NCI-H146 treated with DMSO at 0.1 percent for 48 hours (cell line): ENCODE results near the gene HOXC11.

ENCODE experiments used
- DNase-seq: peaks from one replicate; lab custom pipeline; 2025; ENCODE audit not compliant: unreplicated experiment; lab: John Stamatoyannopoulos, UW

The HOXC11 gene

DNA sequence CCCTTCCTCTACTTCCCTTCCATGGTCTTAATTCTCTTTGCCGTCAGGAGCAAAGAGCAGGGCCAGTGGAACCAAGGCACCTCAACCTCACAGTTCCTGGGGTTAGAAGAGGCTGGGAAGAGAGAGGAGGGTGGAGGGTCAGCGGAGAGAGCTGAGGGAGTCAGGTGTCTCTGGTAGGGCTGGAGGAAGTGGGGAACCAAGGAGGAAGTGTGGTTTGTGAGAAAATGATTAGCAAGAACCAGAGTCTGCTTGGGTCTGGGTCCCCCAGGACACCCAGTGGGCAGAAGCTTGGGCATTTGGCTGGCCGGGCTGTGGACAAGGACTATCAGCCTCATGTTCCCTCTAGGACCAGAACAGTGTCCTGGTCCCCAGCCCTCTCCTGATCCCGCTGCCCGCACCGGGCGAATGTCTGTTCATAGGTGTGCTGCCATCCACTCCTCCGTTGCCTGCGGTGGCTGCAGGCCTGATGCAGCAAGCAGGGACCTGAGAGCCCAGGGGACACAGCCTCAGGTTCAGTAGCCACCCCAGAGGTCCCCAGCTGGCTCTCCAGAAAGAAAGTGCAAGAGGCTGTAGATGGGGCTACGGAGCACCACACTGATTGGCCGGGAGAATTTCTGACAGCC lies 15.9 kb upstream of the HOXC11 start:
- no peak for DNase-seq

DNA sequence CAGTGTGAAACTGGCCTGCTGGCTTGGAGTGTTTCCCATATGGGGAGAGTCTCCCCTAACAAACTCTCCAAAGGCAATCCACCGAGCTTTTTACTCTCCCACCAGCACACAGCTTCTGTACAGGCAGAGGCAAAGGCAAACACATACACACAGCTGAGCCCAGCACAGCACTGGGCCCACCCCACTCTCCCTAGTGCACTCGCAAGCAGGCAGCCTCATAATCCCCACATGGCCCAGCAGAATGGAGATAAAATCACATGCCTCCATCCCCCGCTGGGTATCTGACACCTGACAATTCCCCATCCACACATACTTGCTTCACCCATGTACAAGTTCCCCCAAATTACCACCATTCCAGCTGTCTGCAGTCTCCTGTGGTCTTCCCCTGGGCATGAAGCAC lies 14.8 kb upstream of the HOXC11 start:
- no peak for DNase-seq

DNA sequence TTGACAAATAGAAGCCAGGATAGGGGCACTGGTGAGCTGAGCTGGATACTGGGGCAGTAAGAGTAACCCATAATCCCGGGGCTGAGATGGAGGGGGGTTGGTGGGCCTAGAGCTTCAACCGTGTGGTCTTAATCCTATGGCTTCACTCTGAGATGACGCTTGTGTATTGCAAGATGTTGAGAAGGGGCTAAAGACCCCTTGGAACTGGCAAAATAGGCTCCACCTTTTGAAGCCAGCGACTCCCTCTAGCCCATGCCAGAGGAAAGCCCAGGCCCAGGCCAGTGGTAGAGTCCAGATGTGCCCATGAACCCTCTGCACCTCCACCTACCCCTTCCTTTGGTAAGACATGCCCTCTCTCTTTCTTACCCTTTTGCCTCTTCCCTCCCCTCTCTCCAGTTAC lies 13.6 kb upstream of the HOXC11 start:
- no peak for DNase-seq

DNA sequence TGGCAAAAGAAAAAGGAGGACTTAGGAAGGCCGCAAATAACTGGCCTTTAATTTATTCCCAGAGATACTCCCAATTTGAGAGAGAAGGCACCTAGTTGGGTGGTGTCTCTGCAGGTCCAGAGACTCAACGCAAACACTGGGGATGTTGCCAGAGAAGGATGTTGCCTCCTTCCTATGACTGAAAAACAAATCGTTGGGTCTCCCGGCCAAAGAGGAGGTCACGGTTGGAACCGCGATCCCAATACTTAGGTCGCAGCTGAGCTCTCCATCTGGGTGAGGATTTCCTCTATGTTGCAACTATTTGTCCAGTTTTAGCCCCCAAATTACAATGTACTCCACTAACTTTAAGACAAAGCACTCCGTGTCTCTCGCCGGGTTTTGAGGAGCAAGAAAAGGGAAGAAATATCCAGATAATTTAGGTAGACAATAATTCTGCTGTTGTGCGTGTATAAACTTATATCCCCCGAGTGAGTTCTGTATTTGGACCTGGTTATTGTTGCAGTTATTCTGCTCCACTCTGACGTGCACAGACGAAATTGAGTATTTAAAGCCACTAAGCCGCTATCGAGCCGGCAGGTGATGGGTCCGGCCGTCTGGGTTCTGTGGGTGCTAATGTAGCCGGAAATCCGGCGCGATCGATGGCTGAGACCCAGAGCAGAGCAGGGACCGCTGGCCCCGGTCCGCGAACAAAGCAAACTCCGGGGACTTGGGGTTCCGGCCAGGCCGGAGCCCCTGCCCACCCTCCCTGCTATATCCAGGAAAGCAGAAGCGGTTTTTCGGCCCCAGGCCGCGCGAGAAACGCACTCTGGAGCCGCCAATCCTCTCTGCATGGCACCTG lies 12.5 kb upstream of the HOXC11 start:
- DNase-seq: no peak

DNA sequence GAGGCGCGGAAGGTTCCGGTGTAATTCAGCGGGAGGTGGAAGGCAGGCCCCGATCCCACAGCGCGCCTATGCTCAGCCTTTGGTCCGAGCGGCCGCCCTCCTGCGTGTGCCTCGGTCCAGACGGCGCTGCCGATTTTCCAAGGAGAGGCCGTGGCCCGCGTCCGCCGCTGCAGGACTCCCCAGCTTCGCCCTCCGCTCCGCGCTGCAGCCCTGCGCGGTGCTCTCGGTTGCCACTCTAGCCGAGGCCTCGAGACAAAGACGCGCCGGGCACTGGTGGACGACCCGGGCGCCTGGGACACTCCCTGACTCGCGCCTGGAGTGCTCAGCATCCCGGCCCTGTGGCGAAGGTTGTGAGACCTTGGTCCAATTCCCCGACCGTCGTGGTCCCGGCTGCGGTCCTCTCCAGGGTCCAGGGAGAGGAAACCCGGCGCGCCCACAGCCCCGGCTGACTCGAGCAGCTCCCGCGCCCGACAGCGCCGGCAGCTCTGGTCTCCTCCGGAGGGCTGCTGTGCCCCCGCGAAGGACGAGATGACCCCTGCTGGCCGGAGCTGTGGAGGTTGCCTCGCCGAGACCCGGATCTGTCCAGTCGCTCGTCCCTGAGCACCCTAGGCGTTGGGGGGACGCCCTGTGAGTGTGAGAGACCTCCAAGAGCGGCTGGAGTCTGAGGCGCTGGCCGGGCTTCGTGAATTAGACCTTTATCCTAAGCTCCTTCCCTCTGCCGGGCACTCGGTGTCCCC lies 11.7 kb upstream of the HOXC11 start:
- DNase-seq: no peak

DNA sequence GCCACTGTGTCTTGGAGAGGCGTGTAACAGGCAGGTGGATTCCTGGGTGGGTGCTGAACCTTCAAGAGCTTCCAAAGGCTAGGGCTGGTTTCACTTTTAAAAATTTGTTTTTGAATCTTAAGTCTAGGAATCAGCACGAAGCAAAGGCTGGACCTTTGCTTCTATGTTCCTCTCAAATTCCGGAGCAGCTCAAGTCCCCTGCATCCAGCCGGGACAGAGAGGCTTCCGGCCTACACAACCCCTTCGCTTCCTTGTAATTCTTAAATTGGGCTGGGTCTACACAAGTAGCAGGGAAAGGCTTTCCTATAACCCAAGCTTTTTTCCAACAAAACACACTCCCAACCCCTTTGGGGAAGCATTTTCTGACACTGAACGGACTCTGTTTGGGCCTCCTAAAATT lies 9.9 kb upstream of the HOXC11 start:
- DNase-seq: no peak

DNA sequence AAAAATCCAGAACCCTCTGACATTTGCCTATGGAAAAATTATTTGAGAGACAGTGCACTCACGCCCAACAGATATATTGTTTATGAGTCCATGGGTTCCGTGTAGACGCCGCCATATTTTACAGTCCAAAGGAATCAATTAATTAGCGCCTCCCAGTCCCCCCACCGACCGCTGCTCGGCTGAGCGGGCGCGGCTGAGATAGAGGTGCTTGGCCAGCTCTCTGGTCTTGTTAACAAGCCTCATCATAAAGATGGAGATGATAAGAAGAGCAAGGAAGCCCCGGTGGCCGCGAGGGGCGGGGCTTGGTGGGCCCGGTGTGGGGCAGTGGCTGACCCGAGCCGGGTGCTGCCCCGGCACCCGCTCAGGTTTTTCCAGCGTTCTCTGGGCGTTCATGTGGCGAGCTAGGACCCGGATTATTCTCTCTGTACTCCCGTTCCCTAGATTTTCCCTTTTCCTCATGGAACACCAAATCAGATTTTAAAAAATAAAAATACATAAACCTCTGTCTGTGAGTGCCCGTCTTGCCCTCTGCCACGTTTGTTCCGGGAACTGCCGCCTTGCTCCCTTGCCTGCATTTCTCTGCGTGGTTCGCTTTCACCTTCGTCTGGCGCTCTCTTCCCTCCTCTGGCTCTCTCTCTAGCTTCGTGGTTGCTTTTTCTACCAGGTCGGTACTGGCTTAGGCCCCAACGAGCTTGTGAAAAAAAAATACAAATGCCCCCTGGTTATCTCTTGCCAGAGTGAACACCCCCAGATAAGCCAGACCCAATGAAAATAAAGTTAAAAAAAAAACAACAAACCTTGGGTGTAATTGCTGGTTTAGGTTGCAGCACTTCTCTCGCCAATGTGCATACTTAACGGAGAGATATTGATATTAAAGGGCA lies 9.3 kb upstream of the HOXC11 start:
- DNase-seq: no peak

DNA sequence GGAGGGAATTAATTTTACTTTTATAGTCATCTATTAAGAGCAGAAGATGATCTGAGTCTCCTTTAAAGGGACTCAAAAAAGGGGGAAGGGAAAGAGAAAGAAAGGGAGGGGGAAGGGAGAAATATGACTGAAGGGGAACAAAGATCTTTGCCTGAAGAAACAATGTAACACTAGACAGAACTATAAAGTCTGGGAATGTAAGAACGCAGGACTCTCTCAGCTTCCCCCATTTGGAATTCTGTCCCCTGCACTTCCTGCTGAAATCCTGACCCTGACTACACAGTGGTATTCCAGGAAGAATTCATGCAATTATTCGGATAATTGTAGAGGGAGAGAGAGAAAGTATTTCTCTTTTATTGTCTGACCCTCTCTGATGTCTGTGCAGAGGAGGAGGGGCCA lies 8.6 kb upstream of the HOXC11 start:
- DNase-seq: no peak

DNA sequence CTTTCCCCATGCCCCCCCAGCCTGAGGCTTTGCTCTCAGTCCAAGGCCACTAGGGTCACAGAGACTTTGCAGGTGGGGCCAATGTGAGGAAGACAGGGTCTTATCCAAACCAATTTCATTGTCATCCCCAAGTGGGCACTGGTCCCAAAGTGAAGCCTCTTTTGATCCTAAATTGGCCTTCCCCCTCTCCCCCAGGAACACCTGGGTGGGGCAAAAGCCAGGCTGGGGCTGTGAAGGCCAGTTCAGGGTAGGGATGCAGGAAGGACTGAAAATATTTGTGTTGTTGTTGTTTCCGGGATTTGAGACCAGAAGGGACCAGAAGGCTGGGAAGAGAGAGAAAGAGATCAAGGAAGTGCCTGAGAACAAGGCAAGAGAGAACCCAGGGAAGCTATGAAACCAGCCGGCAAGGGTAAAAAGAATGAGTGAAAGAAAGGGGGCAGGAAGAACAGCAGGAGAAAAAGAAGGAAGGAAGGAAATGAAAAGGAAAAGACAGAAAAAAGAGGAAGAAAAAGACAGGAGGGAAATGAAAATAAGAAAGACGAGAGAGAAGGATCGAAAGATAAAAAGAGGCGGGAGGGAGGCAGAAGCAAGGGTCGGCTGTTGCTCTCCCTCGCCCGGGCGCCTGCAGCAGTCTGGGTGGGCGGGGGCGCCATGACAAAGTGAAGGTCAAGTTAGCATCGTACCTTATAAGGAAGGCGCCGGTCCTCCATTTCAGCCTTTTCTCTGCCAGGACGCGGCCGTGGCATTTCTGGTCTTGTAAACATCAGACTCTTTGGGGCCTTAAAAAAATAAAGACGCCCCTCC lies 7.4 kb upstream of the HOXC11 start:
- no peak for DNase-seq

DNA sequence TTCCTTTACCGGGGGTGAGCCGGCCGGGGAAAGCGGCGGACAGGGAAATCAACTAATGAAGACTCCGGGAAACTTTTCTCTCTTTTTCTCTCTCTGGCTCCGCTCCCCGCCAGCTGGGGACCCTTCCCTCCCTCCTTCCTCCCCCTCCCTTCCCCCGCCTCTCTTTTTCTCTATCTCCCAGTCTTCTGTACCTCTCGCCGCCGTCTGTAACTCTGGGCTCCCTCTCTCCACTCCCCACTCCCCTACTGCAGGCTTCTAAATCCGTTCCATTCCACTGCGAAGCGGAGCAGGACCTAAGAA lies 6.9 kb upstream of the HOXC11 start:
- no peak for DNase-seq

DNA sequence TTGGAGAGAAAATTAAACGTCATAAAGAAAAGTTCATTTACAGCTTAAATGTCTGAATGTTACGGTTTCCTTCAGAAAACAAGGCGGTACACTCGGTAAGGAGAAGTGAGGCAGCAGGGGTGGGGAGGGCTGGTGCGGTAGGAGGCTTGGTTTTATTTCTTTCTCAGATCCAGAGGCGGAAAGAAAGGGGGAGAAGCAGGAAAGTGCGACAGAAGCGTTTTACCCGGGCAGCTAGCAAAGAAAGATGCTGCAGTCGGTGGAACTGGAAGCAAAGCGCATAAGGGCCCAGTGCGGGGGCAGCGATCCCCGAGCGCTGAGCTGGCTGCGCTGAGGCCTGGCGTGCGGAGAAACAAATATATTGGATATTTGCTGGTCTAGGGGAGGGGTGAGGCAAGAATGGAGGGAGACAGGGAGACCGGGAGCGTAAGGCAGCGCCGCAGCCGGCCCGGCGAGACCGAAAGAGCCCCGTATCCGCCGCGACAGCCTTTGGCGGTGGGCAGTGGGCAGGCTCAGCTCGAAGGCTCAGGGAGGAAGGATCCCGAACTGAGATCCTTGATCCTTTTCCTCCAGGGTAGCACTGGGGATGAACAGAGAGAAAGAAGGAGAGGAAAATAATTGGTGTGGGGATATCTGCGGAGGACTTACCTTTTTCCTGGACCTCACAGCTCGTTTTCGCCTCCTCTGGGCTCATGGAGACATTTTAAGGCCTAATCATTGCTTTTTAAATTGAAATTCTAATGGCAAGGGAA lies 6.4 kb upstream of the HOXC11 start:
- no peak for DNase-seq

DNA sequence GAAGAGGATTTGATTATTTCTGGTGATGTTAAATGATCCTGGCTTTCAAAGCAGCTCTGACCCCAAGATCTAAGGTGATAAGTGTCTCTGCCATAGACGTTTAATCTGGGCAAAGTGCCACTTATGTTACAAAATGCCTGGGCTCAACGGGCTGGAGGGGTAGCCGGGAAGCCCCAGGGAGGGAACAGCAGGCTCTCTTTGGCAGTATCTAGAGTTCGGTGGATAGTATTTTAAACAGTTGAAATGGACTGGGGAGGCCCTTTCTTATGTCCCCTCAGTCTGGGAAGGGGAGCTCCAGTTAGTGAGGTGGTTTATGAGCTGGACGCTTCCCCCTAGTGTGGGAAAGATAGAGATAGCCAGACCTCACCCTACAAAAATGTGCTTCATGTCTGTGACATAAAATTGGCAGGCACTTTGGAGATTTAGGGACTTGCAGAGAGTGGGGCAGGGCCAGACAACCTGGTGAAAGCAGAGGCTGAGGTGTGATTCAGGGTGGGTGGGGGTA lies 5.5 kb upstream of the HOXC11 start:
- DNase-seq: no peak

DNA sequence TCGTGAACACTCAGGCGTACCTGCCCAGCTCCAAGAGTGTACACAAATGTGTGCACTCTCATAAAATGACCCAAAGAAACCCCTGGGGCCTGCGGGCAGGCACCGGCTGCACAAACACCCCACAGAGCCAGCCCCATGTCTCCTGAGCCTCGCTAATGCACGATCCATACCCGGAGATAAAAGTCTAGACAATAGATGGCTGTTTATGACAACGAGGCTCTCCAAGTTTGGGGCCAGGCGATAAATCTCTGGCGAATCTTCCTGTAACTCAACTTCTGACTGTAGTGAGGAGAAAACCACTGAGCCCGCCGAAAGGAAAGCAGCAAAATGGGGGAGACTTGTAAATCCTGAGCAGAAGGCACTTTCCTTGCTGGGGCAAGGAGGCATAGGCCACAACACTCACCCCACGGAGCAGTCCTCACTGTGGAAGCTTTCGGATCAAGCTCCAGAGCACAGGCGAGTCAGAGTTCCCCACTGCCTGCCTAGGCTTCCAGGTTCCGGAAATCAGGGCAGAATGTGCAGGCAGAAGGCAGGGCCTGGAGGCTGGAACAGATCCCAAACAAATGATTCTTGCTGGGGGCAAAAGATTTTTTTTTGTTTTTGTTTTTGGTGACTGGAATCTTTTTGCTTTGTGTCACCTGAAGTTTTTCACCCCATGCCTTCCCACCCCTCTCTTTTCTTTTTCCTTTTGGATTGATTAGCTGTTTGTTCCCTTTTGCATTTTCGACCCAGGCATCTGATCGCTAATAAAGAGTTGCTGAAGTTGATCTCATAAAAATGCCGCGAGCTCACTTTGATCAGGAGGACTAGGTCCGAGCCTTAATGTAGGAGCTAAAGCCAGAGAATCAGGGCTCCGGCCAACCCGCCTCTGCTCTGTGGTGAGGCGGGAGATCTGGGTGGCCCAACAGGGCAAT lies 4.5 kb upstream of the HOXC11 start:
- DNase-seq: no peak

DNA sequence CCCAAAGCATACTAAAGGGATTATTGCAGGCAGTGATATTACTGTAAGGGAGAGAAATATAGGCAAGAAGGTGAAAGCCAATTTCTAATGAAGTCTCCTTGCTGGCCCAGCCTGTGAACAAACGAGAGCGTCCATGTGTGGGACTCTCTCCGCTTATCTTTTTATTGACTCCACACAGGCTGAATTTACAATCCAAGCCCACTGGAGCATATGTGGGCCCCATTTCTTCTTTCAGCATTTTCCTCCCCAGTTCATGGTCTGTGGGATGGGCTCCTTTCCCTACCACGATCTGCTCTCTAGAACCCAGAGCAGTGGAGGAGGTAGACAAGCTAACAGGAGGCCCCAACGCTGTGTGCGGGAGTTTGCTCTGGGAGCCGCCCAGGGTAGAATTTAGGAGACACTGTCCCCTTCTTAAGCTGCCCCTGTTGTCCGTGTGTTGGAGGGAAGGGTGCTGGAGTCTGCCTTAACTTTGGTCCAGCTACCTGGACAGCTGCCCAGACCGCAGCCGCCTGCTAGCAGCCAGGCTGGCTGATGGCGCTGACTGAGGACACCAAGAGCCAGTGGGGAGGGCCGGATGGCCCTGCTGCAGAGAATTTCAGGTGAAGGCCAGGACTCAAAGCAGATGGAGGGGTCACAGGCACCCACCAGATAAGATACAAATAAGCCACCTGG lies 3.2 kb upstream of the HOXC11 start:
- DNase-seq: no peak

DNA sequence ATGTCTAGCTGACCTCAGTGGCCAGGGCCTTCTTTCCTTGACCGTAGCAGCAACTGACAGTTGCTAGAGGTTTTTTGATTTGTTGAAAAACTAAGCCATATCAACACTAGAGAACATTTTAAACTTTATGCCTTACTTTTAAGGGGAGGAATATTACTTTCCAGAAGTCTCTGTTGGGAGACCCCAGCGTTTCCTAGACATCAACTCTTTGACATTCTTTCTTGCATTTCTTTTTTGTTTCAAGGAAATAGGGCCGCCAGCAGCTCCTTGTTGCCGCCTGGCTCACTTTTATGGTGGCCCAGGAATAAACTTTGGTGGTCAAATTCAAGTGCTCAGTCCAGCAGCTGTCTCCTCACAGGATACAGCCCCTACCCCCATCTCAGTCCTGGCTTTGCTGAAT lies 2.5 kb upstream of the HOXC11 start:
- no peak for DNase-seq

DNA sequence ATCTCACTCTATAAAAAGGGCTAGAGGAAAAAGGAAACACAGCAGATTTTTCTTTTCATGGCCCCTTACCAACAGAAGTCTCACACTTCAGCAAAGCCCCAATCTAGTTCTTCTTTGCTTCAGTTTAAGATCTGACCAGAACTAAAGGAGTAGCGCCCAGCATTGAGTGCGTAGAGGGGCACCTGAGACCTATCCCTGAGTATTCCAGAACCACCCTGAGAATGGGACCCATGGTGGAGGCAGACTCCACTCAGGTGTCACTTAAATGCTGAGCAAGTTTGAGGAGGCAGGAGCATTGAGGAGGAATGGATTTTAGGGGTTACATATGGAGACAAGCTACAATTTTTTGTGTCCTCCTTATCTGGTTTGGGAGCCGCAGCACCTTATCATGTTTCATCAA lies 1.8 kb upstream of the HOXC11 start:
- DNase-seq: no peak

DNA sequence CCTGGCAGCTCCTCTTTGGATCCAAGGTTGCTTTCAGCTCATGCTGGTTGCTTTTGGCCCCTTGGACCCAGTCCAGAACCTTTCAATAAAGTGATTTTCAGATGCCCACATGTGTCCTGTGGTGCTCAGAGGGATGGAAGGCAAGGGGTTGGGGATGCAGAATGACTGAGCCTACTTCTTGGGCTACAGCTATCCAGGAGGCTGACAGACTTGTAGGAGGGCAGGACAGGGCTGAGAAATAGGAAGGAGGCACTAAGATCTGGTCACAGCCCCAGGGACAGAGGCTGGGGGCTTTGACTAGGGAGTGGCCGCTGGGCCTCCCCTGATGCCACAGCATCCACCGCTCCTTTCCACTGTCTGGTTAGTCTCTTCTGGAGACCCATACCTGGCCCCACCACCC lies 1.2 kb upstream of the HOXC11 start:
- no peak for DNase-seq

DNA sequence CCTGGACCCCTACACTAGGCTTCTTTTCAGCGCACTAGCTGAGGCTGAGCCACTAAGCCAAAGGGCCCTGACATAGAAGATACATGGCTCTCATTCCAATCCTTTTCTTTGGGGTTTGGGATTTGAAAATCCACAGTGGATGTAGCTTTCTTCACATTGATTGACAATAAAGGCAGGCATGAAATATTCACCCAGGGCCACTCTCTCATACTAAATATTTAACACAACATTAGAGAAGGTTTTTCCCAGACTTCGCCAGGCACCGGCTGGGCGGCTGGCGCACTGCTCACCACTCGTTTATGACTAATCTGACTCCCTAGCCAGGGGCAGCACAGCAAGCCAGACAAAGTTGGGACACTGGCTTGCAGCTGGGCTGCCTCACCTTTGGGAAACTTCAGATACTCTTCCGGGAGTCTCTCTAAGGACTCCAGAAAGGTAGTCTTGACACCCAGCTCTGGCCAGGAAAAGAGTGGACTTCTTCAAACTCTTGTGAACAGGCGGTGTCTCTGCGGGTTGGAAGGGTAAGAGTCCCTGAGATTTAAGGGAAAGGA lies 699 bp upstream of the HOXC11 start:
- DNase-seq: no peak
